Measurements from ENCODE around the gene PRUNE2.
"Not testable (repeated sequence)": the region's sequence is repeated elsewhere in the genome, so short reads cannot be mapped to it uniquely, and the experiment has no call there.

Gene PRUNE2

DNA sequence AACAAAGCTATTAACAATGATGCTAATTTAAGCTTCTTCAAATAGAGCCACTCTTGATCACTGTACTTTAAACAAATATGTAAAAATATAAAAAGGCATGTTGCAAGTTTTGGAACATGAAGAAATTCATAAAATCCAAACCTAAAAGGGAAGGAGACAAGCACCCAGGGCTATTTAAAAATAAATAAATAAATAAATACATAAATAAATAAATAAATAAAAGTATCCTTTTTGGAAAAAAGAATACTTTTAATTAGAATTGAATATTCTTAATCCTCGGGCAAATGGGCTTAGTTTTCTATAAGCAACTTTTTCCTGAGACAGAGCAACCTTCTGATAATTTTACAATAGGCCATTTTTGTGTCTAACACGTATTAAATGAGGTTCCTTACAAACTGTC is 289.1 kb downstream of the PRUNE2 start:
- DNase-seq, result no peak

DNA sequence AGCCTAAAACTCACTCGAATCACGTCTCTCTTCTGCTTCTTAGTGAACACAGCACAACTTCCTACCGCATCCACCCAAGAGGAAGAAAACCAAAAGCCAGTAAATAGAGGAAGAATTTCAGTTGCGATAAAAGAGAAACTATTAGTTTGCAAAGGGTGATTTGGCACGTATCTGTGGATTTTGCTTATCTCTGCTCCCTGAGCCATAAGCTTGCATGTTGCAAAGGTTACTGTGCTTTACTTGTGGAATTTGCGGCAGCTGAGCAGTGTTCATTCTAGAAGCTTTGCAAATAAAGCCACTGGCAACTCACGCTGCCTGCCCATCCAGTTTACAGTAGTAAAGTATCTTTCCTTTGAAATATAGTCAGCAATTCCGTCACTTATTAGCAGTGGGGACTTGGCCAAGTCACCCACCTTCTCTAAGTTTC is 290.7 kb downstream of the PRUNE2 start:
- DNase-seq, result no peak

- DNase-seq, result no peak
These were observed 291.9 kb downstream of the PRUNE2 start for GRCh38 chr9:76613974-76614373.

DNA sequence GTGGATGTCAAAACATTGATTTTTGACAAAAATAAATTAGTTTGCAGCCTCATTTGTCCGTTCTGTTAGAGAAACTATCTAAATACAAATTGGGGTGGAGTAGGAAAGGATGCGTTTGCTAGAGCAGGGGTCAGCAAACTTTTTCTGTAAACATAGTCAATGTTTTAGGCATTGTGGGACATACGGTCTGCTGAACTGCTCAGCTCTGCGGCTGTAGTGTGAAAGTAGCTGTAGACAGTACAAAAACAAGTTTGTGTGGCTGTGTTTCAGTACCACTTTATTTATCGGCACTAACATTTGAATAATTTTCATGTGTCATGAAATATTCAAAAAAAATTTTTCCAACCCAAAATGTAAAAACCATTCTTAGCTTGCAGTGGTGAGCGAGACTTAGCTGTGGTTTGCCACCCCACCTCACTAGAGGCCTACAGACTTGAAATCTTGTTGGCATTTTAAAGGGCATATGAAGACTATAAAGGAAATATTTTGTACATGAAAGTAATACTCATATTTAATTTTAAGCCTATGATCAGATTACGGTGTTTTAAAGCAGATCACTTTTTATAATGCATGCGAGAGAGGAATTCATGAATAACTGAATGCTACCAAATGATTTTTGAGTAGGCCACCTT is 292.6 kb downstream of the PRUNE2 start:
- DNase-seq, result no peak

GRCh38 chr9:76610011-76610352 is 295.9 kb downstream of the PRUNE2 start:
- DNase-seq, result no peak

DNA sequence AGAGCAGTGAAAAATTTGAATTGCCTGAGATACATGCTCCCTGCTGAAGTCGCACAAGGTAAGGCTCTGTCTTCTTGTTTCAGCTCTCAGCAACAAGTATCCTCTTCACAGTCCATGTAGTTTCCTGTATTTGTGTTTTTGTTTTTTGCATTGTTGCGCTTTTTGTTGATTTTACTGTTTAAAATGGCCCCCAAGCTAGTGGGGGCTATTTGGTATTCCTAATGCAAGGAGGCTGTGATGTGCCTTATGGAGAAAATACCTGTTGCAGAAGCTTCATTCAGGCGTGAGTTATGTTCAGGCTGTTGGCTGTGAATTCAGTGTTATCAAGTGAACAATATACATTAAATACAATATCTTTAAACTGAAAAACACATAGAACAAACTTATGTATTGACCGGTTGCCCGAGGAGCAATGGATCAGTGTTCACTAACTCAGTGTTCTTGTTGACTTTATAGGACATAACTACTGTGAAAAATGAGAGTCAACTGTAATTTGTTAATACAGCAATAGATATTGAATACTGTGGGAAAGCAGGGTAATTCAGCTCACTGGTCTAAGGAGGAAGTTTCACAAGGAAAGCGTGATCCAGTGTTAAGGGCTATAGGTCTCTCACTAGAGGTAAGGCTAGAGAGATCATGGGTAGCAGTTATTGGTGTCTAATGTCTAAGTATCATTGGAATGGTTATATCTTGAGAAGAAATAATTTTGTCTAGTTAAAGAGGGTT is 296.5 kb downstream of the PRUNE2 start:
- no peak for DNase-seq

DNA sequence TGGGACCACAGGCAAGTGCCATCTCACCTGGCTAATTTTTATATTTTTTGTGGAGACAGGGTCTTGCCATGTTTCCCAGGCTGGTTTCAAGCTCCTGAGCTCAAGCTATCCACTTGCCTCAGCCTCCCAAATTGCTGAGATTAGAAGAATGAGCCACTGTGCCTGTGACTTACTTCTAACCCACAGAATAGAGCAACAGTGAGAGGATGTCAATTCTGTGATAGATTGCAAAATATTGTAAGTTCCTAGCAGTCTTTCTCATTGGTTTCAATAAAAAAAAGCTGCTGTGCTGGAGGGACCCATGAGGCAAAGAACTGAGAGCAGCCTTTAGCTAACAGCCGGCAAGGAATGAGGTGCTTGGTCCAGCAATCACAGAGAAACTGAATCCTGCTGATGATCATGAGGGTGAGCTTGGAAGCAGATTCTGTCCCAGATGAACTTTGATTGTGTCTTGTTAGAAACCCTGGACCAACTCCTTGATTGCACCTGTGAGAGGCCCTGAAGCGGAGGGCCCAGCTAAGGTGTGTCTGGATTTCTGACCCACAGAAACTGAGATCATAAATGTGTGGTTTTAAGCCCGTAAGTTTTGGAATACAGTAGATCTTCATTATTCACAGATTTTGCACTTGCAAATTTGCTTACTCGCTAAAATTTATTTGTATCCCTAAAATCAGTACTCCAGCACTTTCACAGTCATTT is 297.2 kb downstream of the PRUNE2 start:
- no peak for DNase-seq

DNA sequence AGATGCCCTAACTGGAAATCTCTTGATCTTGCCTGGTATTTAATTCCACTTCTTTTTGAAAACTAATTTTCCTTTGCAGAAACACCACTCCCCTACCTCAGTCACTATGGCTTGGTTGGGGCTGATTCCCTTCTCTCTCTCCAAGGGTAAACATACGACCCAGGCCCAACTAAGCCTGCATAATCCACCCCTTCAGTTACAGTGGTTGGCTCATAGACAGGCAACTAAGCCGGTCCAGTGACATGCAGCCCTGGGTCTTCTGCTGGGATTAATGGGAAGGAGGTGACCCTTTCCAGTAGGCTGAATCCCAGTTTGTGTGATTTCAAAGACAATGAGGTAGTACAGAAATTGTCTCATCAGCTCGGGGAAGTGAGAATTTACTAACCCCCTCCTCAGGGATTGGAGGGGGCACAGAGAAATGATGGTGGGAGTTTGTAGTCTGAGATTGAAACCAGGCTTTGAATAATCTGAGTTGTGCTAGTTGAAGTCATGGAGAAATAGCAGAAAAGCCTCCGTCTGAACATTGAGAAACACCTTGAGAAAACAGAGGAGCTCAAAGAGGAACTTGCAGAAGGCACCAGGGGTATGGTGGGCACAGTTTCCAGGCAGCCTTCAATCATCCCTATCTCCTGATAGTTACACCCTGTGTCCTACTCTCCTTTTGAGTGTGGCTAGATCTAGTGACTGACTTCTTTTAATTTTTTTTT is 298.0 kb downstream of the PRUNE2 start:
- DNase-seq, result no peak

DNA sequence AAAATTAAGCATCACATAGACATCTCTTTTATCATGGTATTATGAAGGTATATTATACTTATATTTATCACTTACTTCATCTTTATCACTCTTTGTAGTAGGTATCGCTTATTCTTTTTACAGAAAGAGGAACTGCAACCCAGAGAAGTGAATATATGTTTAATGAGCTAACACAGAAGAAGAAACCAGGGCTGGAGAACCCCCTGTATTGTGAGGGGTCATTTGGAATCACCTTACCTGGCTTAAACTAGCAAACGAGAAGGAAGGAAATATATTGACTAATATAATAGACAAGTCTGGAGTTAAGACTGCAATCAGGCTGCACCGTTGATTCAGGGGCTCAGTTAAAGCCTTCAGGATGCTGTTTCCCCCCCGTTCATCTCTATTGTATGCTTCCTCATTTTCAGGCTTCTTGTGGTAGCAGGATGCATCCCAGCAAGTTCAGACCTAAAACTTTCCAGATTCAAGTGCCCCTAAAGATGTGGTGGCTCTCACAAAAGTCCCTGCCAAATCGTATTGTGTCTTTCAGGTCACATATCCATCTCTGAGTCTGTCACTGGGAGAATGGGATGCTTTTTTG is 300.5 kb downstream of the PRUNE2 start:
- no peak for DNase-seq

- DNase-seq, result no peak
These were observed 301.9 kb downstream of the PRUNE2 start for GRCh38 chr9:76603931-76604570.

DNA sequence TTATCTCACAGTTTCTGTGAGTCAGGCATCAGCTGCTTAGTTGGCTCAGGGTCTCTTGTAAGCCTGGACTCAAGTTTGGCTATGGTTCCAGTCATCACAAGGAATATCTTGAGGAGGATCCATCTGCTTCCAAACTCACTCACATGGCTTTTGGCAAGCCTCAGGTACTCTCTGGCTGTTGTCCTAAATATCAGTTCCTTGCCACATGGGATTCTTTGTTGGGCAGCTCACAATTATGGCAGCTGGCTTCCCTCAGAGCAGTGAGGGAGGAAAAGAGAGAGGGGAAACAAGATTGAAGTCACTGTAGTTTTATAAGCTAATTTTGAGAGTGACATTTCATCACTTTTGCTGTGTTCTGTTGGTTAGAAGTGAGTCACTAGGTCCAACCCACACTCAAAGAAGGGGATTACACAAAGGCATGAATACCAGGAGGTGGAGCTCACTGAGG is 302.4 kb downstream of the PRUNE2 start:
- no peak for DNase-seq

DNA sequence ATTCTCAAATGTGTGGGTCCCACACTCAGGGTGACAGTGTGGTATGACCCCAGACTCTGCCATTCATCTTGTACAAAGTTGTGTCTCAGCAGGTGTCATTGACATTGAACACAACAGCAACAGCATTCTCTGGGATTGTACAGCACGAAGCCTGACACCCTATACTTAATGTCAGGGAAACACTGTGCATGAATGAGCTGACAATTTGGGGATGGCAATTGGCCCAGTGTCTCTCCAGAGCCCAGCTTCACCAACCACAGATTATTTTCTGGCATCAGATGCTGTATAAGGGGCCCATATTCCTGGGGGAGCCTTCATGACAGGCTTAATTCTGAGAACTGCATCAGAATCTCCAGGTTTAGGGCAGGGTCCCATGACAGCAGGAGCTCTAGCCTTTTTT is 303.7 kb downstream of the PRUNE2 start:
- no peak for DNase-seq

GRCh38 chr9:76600007-76600615 is 305.8 kb downstream of the PRUNE2 start:
- peak; percentile 4 for DNase-seq

GRCh38 chr9:76598981-76599380 is 306.9 kb downstream of the PRUNE2 start:
- DNase-seq, result no peak

GRCh38 chr9:76595645-76596044 is 310.3 kb downstream of the PRUNE2 start:
- DNase-seq, result no peak

DNA sequence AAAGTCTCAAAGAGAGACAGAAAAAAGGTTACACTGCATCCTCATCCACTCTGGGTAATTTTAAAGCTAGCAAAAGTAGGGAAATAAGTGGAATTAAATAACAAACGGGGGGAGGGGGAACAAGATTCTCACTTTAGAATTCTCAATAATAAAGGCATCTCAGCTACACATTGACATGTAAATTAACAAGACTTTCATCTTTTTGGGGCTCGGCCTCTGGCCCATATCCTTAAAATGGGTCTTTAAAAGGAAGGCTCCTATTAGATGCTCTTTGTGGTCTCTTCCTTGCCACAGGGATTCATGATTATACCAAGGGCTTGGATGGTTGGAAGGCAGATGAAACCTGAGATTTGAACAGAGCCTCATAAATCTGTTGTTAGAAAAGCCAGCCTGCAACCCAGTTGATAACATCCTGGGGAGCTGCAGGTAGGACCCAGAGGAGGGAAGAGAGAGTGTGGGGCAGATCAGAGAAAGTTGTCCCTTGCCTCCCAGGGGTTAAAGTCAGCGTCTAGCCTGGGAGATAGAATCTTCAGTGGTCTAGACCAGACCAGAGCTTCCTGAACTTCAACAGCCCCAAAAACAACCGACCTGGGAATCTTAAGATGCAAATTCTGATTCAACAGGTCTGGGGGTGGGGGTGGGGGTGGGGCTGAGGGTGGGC is 311.0 kb downstream of the PRUNE2 start:
- no peak for DNase-seq

- not testable (repeated sequence) for DNase-seq
These were observed 311.8 kb downstream of the PRUNE2 start for GRCh38 chr9:76593961-76594735.

DNA sequence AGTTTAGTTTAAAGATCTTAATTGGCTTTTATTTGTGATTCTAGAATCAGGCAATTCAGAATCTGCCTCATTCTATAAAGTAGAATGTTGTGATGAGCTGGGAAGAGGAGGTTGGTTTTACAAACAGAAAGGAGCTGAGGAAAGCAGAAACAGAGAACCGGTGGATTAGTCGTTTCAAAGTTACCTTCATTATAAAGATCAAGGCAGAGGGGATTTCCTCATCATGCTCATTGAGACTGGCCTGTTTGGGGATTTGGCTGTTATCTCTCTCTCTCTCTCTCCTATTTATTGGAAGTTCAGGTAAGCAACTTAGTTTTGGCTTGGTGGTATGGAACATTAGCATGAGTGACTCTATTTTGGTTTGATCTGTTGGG is 313.0 kb downstream of the PRUNE2 start:
- no peak for DNase-seq

- no peak for DNase-seq
These were observed 313.6 kb downstream of the PRUNE2 start for GRCh38 chr9:76592091-76592973.
